ENCODE results near the gene CCDC152.

CCDC152 gene

DNA sequence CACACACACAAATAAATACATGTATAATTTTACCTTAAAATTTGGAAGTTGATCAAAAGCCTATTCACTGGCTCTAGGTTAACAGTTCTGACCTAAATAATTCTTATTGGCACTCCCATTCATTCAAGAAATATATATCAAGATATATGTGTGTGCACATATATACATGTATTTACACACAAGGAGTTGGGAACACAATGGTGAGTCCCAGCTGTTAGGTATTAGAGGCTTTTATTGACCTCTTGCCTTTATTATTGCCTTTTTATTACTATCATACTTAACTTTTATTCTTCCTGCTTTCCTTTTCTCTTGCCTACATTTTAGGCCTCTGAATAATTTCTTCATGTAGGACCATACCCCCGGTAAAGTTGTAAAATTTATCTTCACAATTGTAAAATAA, 25.0 kb downstream of the CCDC152 start:
- no peak for DNase-seq (ENCODE audit: low read depth in 2 of 2)

DNA sequence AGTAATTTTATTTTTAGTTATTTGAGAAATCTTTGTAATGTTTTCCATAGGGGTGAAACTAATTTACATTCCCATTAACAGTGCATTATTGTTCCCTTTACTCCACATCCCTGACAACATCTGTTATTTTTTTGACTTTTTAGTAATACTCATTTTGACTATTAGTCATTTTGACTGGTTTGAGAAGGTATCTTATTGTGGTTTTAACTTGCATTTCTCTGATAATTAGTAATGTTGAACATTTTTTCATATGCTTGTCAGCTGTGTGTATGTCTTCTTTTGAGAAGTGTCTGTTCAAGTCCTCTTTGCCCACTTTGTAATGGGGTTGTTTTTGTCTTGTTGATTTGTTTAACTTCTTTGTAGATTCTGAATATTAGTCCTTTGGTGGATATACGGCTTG, 27.5 kb downstream of the CCDC152 start:
- no peak for DNase-seq (ENCODE audit: low read depth in 2 of 2)

DNA sequence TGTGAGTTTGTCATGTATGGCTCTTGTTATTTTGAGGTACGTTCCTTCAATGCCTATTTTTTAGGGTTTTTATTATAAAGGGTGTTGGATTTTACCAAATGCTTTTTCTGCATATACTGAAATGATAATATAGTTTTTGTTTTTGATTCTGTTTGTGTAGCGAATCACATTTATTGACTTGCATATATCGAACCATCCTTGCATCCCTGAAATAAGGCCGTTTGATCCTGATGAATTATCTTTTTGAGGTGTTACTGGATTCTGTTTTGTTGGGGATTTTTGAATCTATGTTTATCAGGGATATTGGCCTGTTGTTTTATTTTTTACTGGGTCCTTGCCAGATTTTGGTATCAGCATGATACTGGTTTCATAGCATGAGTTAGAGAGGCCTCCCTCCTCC, 29.1 kb downstream of the CCDC152 start:
- no peak for DNase-seq (ENCODE audit: low read depth in 2 of 2)

DNA sequence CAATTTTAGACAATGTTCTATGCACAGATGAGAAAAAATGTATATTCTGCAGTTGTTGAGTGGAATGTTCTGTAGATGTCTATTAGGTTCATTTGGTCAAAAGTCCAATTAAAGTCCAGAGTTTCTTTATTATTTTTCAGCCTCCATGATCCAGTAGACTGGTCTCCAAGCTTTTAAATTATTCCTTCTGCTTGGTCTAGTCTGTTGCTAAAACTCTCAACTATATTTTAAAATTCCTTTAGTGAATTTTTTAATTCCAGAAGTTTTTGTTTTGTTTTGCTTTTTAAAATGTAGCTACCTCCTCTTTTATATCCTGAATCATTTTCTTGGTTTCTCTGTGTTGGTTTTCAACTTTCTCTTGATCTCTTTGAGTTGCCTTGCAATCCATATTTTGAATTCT, 30.5 kb downstream of the CCDC152 start:
- no peak for DNase-seq (ENCODE audit: low read depth in 2 of 2)

DNA sequence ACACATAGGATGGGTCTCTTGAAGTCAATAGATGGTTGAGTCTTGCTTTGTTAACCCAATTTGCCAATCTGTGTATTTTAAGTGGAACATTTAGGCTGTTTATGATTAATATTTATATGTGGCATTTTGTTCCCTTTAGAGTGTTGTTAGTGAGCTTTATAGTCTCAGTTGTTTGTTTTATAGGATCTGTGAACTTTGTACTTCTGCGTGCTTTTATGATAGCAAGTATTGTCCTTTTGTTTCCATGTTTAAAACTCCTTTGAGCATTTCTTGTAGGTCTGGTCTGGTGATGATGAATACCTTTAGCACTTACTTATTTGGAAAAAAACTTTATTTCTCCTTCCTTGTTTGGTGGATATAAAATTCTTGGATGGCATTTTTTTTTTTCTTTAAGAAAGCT, 31.2 kb downstream of the CCDC152 start:
- no peak for DNase-seq (ENCODE audit: low read depth in 2 of 2)

DNA sequence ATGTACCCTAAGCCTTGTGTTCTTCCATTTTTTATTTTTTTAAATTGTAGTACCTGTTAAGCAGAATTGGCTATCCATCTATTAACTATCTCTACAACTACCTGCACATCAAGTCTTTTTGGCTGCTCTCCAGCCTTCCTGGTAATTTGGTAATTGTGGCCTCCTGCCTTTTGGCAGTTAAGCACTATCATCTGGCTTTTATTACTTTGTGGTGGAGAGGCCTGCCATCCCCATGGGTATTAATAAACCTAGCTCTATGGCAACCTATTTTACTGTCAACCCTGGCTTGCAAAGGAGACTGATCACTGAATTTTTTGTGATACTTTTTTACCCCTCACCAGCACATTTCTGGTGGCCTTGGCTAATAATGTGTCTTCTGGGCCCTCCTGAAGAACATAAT, 34.5 kb downstream of the CCDC152 start:
- DNase-seq (ENCODE audit: low read depth in 2 of 2) = no peak

DNA sequence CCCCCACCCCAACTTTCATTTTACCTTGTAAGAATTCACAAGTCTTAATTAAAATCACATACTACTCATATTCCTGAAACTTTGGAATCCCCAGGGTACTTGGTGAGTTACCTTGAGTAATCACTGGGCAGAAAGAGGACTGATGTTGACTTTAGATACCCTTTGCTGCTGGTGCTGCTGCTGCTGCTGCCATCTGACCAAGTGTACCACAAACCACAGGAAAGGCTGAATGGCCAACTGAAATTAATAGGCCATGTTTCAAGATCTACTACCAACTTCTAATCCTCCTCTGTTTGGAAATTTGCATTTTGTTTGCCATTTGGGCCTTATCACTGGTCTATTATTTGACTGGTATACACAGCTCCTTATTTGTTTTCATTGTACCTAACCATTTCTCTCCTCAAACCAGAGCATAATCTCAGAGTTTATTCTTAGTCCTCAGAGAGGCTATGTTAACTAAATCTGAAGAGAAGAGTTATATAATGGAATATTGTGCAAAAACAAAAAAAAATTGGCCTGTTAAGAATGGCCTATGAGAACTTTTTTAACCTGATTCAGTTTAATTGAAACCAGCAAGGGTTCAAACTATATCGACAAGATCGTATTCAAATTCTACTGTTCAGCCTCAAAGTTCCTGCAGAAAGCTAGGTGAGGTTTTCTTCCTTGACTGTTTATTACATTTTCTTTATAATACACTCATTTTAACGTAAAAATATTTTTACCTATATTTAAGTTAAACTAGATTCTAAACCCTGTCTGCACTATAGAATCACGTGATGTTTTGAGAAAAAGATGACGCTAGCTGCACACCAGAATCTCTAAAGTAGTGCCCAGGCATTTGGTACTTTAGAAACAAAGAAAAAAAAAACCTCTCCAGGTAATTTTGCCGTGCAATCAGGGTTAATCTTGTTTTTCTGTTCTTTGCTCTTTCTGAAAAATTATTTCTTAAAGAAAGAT, 41.9 kb downstream of the CCDC152 start:
- DNase-seq (ENCODE audit: low read depth in 2 of 2) = no peak

DNA sequence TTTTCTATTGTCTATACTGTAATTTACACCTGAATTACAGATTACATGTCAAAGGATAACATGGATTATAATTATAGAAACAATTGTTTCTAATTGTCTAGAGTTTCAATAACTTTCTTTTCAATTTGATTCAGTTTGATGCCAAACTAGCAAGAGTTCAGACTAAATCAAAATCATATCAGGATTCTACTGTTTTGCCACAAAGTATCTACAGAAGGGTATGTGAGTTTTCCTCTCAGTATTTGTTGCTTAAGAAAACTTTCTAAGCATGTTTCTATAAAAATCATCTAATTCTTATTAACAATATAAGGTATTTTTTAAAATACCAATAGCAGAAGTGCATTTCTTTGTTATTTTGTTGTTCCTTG, 42.6 kb downstream of the CCDC152 start:
- DNase-seq (ENCODE audit: low read depth in 2 of 2) = no peak

DNA sequence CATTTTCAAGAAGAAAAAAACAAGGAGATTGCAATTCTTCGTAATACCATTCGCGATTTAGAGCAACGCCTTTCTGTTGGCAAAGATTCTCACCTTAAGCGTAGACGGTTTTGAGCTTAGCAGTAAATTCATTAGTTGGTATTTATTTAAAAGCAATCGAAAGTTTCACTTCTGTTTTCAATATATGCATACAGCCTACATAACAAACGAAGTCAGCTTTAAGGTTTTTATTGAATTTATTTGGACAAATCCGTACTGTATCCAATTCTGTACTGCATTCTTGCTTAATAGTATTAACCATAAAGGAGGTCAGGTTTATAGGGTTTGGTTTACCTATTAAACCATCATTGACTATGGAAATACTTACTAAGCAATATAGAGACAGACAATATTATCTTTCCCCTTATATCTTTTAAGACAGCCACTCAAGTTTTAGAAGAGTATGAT, 43.1 kb downstream of the CCDC152 start:
- no peak for DNase-seq (ENCODE audit: low read depth in 2 of 2)

DNA sequence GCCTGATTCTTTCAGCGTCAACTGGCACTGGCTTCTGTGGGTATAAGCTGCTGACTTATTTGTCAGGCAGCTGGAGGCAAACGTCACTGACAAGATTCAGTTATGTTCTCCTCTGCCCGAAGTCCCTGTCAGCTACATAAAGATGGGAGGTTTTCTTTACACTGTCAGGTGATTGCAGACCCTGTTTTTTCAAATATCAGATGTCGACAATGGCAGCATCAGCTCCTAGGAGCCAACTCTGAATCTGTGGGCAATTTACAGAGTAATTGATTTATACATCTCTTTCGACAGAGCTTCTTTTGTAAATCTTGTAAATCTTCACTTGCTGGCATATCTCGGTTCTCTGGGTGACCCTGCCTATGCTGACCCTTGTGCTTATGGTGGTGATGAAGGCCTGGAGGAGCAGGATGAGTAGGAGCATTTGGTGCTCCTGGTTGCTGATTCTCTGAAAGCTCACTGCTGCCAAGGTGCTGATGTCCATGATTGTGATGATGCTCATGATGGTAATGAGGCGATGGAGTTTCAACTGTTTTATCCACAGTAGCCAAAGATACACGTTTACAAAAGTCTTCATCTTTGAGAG, 44.2 kb downstream of the CCDC152 start:
- DNase-seq (ENCODE audit: low read depth in 2 of 2) = no peak

DNA sequence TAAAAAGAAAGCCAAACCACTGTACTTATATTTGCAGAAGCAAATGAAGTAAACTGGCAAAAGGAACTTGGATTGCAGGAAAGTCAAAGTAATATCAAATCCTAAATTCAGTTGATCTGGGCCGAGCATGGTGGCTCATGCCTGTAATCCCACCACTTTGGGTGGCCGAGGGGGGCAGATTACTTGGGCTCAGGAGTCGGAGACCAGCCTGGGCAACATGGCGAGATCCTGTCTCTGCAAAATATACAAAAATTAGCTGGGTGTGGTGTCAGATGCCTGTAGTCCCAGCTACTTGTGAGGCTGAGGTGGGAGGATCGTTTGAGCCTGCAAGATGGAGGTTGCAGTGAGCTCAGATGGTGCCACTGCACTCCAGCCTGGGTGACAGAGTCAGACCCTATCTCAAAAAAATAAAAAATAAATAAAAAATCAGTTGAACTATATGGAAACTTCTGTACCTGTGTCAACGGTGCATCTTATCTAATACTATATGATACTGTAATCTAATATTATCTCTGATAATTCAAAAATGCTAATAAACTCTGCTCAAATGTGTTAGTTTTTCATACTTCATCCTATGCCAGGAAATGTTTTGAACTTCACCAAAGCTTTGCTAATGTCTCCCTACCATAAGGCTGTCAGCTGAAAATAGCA, 45.0 kb downstream of the CCDC152 start:
- no peak for DNase-seq (ENCODE audit: low read depth in 2 of 2)

DNA sequence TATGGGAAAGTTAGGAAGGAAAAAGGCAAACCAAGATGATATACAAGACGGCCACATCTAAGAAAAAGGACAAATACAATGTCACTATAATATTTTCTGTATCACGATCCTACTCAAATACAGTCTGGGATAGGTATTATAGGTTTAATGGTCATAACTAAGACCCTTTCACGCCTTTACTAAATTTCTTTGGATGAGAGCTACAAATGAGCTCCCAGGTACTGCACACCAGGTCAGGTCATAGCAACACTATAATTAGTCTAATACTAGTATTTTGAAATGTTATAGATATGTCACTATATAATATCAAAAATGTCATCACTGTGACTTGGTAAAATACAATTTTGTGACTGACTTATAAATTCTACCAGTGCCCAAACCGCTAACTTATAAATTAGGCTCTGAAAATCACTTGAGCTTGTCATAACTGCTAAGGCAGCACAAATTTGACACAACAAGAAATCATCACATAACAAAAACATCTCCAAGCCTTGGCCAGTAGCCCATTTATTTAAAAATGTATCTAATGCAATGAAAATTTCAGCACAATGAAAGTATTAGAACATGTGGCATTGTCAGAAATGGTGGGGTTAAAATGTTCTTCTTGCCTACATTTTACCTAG, 48.2 kb downstream of the CCDC152 start:
- DNase-seq (ENCODE audit: low read depth in 2 of 2) = no peak

DNA sequence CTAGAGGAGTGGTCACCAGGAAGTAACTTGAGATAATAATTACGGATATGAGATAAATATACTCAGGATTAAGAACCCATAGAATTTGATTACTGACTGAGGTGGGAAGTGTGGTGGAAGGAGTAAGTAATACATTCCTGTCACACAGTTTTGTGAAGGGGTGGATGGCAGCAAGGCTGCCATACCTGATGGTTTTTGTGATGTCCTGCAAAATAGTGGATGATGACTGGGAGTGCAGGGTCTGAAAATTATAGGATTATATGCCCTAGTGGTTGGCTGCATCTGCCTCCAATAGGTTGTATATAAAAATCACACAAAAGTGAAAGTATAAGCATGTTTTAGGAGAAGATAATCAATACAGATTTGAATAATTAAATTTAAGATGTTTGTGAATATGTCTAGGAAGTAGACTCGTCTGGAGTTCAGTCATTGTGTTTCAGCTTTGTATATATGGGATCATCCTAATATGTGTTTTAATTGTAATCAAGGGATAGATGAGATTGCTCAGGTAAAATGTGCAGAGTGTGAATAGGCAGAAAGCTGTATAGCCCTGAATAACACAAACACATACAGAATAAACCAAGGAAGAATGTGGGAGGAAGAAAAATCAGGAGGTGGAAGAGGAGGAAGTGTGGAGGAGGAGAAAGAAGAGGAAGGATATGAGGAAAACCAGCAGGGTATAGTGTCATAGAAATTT, 49.5 kb downstream of the CCDC152 start:
- no peak for DNase-seq (ENCODE audit: low read depth in 2 of 2)

DNA sequence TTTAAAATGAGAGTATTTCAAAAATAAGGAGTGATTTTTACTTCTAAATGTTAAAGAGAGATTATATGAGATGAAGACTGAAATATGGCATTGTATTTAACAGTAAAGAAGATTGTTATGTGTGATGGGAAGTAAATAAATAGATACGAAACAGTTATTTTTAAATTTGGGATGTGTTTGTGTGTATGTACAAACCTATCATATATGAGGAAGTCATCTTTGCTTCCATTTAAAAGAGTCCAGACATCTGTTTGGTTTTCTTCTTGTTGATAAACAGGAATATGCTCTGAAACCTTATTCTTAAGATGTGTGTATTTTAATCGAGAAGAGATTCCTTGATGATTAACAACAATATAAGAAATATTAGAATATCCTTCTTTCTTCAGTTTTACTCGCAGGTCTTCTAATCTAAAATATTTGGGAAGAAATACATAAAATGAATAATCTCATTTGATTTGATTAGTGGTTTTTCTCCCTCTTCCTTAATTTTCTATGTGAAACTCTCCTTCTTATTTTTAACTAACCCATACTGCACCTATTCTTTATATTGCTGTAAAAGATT, 50.2 kb downstream of the CCDC152 start:
- no peak for DNase-seq (ENCODE audit: low read depth in 2 of 2)

DNA sequence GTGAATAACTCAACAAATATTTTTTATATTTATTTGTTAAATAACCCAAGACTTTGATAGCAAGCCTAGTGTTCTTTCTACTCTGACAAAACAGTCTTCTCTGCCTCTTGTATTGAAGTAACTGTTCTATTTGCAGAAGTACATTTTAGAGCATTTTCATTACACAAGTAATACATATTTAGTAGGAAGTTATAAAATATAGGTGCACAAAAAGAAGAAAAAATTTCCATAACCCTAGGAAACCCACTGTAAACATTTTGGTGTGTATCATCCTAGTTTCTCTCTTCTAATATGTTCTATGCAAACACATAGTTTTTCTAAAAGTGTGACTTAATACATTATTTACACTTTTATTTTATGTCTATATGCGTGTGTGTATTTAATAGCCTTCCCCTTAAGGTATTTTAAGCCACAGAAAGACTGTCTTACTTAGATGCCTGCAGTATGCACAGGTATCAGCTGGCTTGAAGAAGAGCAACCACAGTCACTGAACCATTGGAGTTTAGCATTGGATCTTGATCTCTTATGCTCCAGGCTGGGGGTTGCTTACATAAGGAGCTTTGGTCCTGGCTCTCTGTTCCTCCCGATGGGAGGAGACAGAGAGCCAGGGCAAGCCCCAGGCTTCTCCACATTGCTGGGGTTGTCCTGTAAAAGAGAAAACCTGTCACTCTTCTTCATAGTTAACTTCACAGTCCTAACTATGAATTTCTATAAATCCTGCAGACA, 51.3 kb downstream of the CCDC152 start:
- DNase-seq (ENCODE audit: low read depth in 2 of 2) = no peak

DNA sequence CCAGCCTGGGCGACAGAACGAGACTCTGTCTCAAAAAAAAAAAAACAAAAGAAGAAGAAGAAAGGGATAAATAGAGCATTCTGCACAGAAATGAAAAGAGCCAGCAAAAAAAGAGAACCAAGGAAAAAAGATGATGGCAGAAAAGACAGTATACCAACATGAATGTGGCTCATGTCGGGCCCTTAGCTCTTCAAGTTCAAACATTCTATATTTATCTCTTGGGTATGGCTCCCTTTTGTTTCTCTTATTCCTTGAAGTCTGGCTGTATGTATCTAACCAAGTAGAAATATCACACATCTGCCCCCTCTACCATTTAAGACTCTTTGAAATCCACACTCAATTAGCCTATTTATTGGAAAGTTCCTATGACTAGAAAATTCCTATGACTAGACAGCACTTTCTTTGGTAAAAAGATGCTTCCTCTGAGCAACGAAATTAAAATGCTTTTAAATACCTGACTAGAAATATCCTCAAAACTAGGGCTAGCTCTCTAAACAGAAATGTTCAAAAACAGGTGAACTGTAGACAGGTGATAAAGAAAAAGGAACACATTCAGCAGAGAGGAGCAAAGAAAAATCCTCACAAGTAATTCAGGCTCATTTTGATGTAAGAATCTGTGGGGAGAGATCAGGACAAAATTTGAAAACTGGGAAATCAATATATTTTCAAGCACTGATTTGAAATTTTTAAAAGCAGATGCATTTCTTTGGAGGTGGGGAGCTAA, 52.4 kb downstream of the CCDC152 start:
- no peak for DNase-seq (ENCODE audit: low read depth in 2 of 2)

DNA sequence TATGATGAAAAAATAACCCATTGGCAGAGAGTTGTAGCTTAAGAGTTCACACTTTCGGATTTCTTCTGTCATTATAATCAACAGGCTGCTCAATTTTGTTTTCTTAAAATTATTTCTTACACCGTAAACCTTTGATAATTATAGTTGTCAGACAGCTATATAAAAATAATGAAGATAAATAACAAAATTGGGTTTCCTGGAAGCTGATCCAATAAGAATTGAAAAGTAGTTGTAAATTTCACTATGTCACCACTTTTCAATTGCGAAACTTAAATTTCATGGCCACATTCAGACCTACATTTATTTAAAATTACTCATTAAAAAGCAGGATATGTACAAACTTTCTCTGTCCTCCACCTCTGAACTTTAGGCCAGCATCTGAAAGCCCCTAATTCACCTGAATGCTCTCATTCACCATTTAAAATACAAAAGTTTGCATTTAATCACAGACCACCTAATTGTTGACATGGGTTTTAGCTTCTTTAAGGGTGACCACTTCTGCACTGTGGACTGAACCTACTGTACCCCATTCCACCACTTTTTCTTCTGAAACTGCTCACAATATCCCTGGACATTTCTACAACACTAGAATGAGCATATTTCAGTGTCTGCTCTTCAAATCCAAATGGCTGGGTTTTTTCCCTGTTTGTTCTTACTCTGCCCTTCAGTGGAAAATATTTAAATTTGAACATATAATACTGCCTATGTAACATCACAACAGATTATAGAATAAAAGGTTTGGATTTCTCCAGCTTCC, 54.4 kb downstream of the CCDC152 start:
- no peak for DNase-seq (ENCODE audit: low read depth in 2 of 2)

DNA sequence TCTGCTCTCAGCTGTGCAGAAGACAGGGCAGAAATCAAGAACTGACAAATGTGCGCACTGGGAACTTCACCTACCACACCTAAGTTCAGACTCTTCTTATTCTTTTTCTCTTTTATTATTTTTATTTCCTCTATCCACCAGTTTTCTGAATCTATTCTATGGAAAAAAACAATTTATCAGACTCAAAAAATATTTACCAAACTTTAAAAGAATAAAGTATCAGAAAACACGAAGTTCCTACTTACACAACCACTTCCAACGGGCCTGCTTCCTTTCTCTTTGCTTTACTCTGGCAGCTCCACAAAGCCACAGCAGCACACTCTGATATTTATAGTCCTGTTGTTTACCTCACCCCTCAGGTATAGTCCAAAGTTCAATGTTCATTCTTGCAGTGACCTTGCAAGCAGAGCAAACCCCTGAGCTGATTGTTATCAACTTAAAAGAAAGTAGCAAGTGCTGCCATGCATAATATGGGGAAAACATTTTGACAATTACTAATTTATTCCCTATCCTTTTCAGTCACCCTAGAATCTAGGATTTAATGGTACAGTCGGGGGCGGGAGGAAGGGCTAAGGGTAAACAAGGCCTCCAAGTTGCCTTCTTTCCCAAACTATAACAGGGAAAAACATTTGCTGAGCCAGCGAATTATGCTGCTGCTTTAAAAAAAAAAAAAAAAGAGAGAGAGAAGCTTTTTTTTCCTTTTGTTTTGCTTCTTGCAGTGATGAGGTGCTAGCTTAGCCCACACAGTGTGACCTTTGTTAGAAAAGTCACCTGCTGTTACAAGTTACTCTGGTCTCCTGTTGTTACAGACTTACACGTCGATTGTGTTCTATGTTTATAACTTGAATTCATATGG, 55.2 kb downstream of the CCDC152 start, which contains the start of gene SELENOP:
TSS of gene SELENOP (minus strand) at position 302 of the 856 bp plus-strand sequence. CDS start 3,539 bp downstream, outside the sequence.
- no peak for DNase-seq (ENCODE audit: low read depth in 2 of 2)
